Mesothelial cell of epicardium (in vitro differentiated cells): ENCODE measurements around the gene C19orf33. TPM values are rescaled to one million over a fixed set of nuclear protein-coding genes. Genes with fewer than 3 reads are reported as not detected.
"Not testable (repeated sequence)": the region's sequence is repeated elsewhere in the genome, so short reads cannot be mapped to it uniquely, and the experiment has no call there.

Experiments used
- DNase-seq, 2 experiments: peaks; one replicate each; pipeline ENCODE4 v3.0.0; 2021; ENCODE audit warnings: low spot score in 2 of 2; ENCODE audit not compliant: unreplicated experiment in 2 of 2
- H3K27ac Mint-ChIP-seq: 2 replicates; pipeline ENCODE4 v1.8.0; 2021; ENCODE audit warnings: mixed read lengths
- H3K27me3 Mint-ChIP-seq: 2 replicates; pipeline ENCODE4 v1.8.0; 2021; ENCODE audit warnings: low read depth, mixed read lengths
- H3K36me3 Mint-ChIP-seq: 2 replicates; pipeline ENCODE4 v1.8.0; 2021; ENCODE audit warnings: mixed read lengths
- H3K4me1 Mint-ChIP-seq: 2 replicates; pipeline ENCODE4 v1.8.0; 2021; ENCODE audit warnings: mixed read lengths
- H3K4me3 Mint-ChIP-seq: 2 replicates; pipeline ENCODE4 v1.8.0; 2021; ENCODE audit warnings: mild to moderate bottlenecking, moderate library complexity, mixed read lengths
- H3K9me3 Mint-ChIP-seq: 2 replicates; pipeline ENCODE4 v1.8.0; 2021; ENCODE audit warnings: mixed read lengths
- total RNA-seq: library from RNA; stranded (reverse); gene quantifications from 3 replicates; pipeline ENCODE4 v1.2.1, GENCODE V29; 2021
- TF ChIP-seq, protein P1 (sequence below): fragments of 200-600 bp; sonication (generic); IDR thresholded peaks from one replicate; pipeline ENCODE4 v1.5.0; 2021; ENCODE audit warnings: antibody characterized with exemption; ENCODE audit not compliant: unreplicated experiment

C19orf33 gene
- total RNA-seq, 1 donor from 2014 or later: 4.6 TPM

DNA sequence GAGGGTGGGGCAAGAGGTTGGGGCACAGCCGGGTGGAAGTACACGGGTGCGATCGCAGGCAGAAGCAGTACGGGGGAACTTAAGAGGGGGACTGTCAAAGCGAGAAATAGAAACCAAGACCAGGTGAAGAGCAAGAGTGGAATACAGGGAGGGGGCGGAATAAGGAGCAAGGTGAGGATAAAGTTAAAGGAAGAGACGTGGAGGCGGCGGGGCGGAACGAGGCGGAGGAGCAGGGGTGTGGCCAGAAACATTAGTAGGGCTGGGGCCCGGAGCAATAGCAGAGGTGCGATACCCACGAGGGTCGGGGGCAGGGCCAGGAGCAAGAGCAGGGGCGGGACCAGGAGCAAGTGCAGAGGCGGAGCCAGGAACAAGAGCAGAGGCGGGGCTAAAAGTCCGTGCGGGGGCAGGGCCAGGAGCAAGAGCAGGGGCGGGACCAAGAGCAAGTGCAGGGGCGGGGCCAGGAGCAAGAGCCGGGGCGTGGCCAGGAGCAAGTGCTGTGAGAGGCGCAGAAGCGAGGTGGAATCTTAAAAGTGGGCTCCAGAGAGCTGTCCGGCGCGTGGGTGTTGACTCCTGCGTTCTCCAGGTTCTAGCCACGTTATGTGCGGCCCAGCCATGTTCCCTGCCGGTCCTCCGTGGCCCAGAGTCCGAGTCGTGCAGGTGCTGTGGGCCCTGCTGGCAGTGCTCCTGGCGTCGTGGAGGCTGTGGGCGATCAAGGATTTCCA, 32.7 kb downstream of the C19orf33 start:
- H3K27ac Mint-ChIP-seq: peak overlapping the region; percentile 99
- peak; percentile 89 to 94 for DNase-seq
- peaks cover 15% of the 10 kb centered on the region for H3K4me1 Mint-ChIP-seq
- H3K27me3 Mint-ChIP-seq: no peaks in the 10 kb centered on the region
- peak overlapping the region; percentile 87 for H3K4me3 Mint-ChIP-seq
- TF ChIP-seq, protein P1, sequence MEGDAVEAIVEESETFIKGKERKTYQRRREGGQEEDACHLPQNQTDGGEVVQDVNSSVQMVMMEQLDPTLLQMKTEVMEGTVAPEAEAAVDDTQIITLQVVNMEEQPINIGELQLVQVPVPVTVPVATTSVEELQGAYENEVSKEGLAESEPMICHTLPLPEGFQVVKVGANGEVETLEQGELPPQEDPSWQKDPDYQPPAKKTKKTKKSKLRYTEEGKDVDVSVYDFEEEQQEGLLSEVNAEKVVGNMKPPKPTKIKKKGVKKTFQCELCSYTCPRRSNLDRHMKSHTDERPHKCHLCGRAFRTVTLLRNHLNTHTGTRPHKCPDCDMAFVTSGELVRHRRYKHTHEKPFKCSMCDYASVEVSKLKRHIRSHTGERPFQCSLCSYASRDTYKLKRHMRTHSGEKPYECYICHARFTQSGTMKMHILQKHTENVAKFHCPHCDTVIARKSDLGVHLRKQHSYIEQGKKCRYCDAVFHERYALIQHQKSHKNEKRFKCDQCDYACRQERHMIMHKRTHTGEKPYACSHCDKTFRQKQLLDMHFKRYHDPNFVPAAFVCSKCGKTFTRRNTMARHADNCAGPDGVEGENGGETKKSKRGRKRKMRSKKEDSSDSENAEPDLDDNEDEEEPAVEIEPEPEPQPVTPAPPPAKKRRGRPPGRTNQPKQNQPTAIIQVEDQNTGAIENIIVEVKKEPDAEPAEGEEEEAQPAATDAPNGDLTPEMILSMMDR: no peak
- H3K36me3 Mint-ChIP-seq: peaks cover 4% of the 10 kb centered on the region
- no peaks in the 10 kb centered on the region for H3K9me3 Mint-ChIP-seq

DNA sequence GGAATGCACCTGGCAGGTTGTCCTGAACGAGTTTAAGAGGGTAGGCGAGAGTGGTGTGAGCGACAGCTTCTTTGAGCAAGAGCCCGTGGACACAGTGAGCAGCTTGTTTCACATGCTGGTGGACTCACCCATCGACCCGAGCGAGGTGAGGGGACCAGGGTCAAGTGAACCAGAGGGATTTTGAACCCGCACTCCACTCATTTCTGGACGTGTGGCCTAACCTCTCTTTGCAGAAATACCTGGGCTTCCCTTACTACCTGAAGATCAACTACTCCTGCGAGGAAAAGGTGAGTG, 33.3 kb downstream of the C19orf33 start:
- DNase-seq: no peak
- Mint-ChIP-seq H3K4me3 (peak overlapping the region; percentile 87), H3K27me3 (no peaks in the 10 kb centered on the region), H3K36me3 (peaks cover 4% of the 10 kb centered on the region), H3K4me1 (peaks cover 15% of the 10 kb centered on the region), H3K9me3 (no peaks in the 10 kb centered on the region), H3K27ac (peak overlapping the region; percentile 99)
- TF ChIP-seq, protein P1: no peak

DNA sequence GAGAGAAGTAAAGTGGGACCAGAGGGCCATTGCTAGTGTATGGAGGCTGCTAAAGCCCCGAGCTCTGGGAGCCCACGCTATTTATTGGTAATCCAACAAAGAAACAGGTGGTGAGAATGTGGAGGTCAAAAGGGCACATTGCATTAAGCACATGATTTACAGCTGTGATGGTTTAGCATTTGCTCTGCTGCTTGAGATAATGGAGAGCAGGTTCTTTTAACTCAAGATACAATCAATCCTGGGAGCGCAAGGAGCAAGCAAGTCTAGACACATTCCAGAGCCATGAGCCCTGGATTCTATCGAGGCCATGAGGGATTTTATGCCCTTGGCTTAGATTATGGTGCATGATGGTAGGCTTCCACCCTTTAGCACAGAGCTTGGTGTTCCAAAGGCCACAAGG, 35.0 kb downstream of the C19orf33 start:
- peaks cover 15% of the 10 kb centered on the region for H3K4me1 Mint-ChIP-seq
- peak overlapping the region; percentile 61 for H3K27ac Mint-ChIP-seq
- peak overlapping the region; percentile 44 for H3K4me3 Mint-ChIP-seq
- H3K27me3 Mint-ChIP-seq, DNase-seq, H3K9me3 Mint-ChIP-seq, H3K36me3 Mint-ChIP-seq: not testable (repeated sequence)

DNA sequence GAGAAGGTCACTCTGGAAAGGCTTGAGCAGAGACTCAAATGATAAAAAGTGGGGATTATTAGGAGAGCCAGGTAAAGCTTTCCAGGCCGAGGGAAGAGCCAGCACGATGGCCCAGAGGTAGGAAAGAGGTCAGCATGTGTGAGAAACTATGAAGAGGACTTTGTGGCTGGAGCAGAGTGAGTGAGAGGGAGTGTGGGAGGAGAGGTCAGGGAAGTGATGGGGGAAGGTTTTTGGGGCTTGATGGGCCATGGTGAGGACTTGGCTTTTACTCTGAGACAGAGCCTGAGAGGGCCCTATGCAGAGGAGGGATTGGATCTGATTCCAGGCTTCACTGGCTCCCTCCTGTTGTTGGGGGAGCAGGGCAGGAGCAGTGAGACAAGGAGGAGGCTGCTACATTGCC, 36.9 kb downstream of the C19orf33 start:
- no peak overlapping the region for H3K4me3 Mint-ChIP-seq
- H3K9me3 Mint-ChIP-seq: no peaks in the 10 kb centered on the region
- H3K27me3 Mint-ChIP-seq: no peaks in the 10 kb centered on the region
- TF ChIP-seq, protein P1: no peak
- peaks cover 4% of the 10 kb centered on the region for H3K36me3 Mint-ChIP-seq
- H3K4me1 Mint-ChIP-seq: peaks cover 15% of the 10 kb centered on the region
- no peak overlapping the region for H3K27ac Mint-ChIP-seq
- DNase-seq: no peak

DNA sequence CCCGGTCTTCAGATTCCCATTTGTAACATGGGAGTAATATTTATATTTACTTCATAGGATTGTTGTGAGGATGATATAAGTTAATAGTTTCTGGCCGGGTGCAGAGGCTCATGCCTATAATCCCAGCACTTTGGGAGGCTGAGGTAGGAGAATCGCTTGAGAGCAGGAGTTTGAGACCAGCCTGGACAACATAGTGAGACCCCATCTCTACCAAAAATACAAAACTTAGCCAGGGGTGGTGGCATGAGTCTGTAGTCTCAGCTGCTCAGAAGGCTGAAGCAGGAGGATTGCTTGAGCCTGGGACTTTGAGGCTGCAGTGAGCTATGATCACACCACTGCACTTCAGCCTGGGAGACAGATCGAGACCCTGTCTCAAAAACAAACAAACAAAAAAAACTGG, 42.8 kb downstream of the C19orf33 start:
- H3K27me3 Mint-ChIP-seq: no peaks in the 10 kb centered on the region
- TF ChIP-seq, protein P1: no peak
- no peaks in the 10 kb centered on the region for H3K9me3 Mint-ChIP-seq
- no peak for DNase-seq
- no peak overlapping the region for H3K4me3 Mint-ChIP-seq
- no peak overlapping the region for H3K27ac Mint-ChIP-seq
- H3K4me1 Mint-ChIP-seq: no peaks in the 10 kb centered on the region
- H3K36me3 Mint-ChIP-seq: no peaks in the 10 kb centered on the region

DNA sequence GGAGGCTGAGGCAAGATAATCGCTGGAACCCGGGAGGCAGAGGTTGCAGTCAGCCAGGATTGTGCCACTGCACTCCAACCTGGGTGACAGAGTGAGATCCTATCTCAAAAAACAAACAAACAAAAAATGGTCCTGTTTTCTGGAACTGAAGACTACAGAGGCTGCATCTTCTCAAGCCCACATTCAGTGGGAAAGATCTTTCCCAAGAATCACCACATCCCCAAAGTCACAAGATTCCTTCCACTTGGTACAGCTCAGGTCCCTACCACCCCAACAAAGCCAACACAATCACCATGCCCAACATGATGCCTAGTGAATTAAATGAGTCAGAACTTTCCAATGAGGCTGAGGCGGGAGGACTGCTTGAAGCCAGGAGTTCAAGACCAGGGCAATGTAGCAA, 46.8 kb downstream of the C19orf33 start:
- no peak overlapping the region for H3K4me3 Mint-ChIP-seq
- no peak for DNase-seq
- no peaks in the 10 kb centered on the region for H3K4me1 Mint-ChIP-seq
- no peak overlapping the region for H3K27ac Mint-ChIP-seq
- H3K36me3 Mint-ChIP-seq: no peaks in the 10 kb centered on the region
- H3K27me3 Mint-ChIP-seq: peaks cover 4% of the 10 kb centered on the region
- TF ChIP-seq, protein P1: no peak
- no peaks in the 10 kb centered on the region for H3K9me3 Mint-ChIP-seq
